ENCODE data around the gene OFD1.

DNA sequence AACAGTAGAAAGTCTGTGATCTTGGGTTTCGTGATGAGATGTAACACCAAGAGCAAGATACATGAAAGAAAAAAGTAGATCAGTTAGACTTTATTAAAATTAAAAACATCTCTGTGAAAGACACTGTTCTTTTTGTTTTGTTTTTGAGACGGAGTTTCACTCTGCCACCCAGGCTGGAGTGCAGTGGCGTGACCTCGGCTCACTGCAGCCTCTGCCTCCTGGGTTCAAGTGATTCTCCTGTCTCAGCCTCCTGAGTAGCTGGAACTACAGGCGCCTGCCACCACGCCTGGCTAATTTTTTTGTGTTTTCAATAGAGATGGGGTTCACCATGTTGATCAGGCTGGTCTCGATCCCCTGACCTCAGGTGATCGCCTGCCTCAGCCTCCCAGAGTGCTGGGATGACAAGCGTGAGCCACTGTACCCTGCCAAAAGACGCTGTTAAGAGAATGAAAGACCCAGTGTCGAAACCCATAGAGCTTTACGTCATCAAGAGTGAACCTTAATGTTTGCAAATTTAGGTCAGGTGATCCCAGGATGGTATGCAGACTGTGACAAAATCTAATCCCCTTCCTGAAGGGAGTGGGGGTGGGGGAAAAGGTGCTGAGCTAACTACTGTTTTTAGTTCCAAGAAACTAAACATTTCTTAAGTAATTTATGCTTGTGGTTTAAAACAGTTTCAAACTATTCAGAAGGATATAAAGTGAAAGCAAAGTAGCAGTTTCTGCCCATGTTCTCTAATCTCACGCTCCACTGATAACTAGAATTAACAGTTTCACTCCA, 8.0 kb downstream of the OFD1 start:
- TF ChIP-seq, protein P1, sequence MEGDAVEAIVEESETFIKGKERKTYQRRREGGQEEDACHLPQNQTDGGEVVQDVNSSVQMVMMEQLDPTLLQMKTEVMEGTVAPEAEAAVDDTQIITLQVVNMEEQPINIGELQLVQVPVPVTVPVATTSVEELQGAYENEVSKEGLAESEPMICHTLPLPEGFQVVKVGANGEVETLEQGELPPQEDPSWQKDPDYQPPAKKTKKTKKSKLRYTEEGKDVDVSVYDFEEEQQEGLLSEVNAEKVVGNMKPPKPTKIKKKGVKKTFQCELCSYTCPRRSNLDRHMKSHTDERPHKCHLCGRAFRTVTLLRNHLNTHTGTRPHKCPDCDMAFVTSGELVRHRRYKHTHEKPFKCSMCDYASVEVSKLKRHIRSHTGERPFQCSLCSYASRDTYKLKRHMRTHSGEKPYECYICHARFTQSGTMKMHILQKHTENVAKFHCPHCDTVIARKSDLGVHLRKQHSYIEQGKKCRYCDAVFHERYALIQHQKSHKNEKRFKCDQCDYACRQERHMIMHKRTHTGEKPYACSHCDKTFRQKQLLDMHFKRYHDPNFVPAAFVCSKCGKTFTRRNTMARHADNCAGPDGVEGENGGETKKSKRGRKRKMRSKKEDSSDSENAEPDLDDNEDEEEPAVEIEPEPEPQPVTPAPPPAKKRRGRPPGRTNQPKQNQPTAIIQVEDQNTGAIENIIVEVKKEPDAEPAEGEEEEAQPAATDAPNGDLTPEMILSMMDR (IDR thresholded peaks at IDR 0.05), result no peak
- TF ChIP-seq POLR2AphosphoS5 (IDR thresholded peaks at IDR 0.05) (no peak), POLR2A (IDR thresholded peaks at IDR 0.05) (no peak)

All from breast epithelium (tissue), 3 donors.